GM21786 (cell line): ENCODE measurements around the gene AURKAIP1.

Source experiments
- ATAC-seq: cut with Tn5 transposase; IDR thresholded peaks from one replicate; pipeline ENCODE4 v1.9.1; 2021; ENCODE audit not compliant: unreplicated experiment

The AURKAIP1 gene

DNA sequence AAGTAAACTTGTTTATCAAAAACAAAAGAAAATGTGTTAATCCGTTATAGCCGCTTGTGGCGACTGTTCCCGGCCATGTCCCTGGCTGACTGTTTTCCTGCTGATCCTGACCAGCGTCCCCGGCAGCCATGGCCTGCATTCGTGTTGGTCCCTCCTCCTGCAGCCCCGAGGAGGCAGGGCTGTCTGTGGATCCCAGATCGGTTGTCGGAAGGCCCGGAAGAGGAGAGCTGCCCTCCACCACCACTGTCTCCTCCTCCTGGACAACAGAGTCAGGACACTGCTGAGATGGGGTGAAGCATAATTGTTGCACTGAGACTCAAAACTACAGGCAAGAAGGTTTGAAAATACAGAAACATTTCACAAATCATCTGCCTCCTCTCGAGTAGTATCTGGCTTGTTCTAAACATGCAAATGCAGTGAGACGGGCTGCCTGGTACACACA lies 13.0 kb downstream of the AURKAIP1 start:
- ATAC-seq, result no peak

DNA sequence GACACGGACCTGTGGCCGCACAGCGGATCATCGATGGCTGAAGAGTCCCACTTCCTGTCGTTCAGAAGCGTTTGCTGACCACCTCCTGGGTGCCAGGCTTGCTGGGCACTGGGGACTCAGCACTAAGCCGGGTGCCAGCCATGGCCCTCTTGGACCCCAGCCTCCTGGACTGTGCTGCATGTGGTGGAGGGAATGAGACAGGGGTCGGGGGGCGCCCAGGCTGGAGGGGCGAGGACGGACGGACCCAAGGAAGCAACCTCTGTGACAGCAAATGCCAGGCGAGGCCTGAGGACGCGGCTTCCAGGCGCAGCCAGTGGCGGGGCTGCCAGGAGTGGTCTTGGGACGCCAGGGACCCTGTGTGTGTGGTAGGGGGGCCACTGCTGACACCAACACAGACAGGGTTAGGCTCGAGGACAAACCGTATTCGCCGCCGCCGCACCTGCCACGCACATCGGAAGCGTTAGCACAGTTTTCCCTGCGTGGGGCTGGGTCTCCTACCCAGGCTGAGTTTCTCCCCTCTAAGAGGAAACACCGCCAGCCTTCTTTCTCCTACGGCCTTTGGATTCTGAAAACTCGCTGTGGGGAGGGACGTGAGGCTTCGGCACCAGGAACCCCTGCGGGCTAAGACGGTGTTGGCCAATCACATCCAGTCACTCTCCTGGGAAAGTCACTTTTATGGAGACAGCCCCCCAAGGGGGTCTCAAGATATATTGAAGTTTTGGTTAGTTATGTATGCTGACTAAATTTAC lies 13.6 kb downstream of the AURKAIP1 start:
- no peak for ATAC-seq

DNA sequence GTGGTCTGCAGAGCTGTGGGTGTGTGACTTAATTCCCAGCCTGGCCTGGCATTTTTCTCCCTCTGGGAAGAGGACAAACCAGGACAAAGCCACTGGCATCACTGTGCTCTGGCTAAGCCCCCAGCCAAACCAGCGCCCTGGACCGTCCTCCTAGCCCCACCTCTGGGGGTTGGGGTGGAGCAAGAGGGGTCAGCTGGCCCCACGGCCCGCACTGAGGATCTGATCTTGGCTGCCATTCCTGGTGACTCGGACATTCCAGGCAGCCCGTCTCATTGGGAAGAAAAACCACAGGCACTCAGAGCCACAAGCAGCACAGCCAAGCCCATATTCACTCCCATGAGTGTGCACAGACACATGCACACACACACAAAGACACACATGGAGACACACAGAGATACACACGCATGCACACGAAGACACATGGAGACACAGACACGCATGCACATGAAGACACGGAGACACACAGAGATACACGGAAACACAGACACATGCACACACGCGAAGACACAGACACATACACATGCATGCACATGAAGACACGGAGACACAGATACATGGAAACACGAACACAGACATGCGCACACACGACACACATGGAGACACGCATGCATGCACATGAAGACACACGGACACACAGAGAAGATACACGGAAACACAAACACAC lies 14.4 kb downstream of the AURKAIP1 start:
- no peak for ATAC-seq

- ATAC-seq, result no peak
Observed at GRCh38 chr1:1359664-1360468, 15.1 kb downstream of the AURKAIP1 start.

DNA sequence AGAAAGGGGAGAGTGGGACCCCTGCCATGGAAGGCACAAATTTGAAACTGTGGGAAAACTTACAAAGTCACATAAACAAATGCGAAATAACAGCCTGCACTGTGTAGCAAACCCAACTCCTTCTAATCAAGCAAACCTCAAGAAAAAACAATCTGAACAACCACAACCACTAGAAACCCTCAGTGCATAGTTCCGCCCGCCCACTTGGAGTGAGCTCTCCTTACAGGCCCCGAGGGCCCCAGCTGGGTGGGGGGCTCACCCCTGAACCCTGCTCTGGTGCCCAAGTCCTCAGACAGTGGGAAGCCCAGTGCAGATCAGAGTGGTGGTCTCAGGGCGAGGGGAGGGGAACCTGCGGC lies 15.7 kb downstream of the AURKAIP1 start:
- ATAC-seq, result no peak

GRCh38 chr1:1358433-1359271 lies 16.4 kb downstream of the AURKAIP1 start, which contains the start of gene MXRA8:
Gene MXRA8 (minus strand): TSS chr1:1358555. CDS start chr1:1358504, 51 bp downstream.
- ATAC-seq, result no peak

DNA sequence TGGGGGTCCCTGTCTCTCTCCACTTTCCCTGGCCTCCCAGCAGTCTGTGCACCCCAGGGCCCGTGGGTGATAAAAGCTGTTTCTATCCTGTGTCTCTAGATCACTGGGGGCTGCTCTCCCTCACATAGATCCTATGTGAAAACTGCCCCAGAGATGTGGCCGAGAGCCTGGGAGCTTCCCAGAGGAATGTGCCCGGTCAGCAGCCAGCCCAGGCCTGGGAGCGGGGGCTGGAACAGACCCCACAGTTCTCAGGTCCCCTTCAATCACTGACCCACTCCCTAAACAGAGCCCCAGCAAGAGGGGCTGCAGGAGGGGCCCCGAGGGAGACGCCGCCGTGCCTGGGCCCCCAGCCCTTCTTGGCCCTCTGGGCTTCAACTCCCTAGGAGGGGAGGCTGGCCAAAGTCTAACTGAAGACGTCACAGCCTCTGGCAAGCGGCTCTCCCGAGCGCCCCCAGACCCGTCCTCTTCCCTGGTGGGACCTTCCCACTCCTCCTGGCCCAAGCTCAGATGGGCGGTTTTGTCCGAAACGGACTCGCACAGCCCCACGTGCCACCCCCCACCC lies 17.1 kb downstream of the AURKAIP1 start:
- no peak for ATAC-seq

- ATAC-seq, result no peak
Observed at GRCh38 chr1:1356796-1357401, 18.1 kb downstream of the AURKAIP1 start.

- ATAC-seq, result no peak
Observed at GRCh38 chr1:1356166-1356795, 18.7 kb downstream of the AURKAIP1 start.

GRCh38 chr1:1355416-1355815 lies 19.6 kb downstream of the AURKAIP1 start:
- no peak for ATAC-seq

DNA sequence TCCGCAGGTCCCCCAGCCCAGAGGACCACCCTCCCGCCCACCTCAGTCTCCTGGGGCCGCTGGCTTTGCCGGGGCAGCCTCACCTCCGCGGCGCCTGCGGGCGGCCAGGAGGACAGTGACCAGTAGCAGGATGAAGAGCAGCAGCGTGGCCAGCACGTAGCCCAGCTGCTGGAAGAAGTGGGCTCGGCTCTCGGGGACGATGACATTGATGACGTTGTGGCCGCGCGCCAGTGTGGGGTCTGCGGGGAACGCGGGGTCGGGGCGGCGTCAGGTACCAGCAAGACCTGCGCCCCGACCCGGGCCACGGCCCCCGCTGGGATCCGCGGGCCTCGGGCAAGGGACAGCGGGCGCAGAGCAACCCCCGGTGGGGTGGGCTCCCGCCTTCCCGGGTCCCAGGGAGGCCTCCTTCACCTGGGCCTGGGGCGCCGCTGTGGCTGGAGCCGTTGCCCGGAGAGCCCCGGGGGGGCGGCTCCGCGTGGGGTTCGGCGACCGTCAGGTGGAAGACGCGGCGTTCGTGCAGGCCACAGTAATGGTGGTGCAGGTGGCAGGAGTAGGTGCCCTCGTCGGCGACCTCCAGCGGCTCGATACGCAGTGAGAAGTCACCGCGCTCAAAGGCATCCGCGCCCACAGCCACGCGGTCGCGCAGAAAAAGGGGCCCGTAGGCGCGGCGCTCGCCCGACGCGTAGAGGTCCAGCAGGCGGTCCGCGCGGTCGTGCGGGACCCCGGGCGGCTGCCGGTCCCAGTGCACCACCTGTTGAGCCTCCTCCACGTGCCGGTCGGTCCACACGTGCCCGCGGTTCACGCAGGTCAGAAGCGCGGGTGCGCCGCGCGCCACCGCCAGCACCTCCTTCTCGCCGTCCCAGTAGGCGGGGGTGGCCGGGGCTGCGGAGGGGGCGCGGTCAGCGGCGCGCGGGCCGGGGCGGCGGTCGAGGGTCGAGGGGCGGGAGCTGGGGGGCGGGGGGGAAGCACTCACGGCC lies 20.4 kb downstream of the AURKAIP1 start:
- ATAC-seq, result no peak

GRCh38 chr1:1353389-1354151 lies 21.4 kb downstream of the AURKAIP1 start:
- ATAC-seq, result no peak

DNA sequence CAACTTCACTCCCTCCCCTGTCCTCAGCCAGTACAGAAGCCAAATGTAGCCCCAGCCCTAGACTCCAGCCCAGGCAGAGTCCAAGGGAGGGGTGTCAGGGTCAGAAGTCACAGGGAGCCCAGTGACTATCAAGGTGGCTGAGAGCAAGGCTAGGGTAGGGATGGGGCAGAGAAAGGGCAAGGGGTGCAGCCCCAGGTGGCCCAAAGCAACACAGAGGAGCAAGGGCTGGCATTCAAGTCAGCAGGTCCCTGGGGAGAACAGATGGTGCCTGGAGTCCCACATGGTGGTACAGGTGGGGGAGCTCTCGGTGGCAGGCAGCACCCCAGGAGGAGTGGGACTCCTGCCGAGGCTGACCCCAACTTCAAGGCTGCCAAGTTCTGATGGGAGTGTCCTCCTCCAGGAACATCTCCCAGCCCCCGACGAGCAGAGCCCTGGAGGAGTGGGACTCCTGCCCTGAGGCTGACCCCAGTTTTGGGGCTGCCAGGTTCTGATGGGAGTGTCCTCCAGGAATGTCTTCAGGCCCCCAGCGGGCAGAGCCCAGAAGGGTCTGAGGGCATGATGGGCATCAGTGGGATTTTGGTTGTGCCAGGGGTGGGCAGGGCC lies 22.1 kb downstream of the AURKAIP1 start:
- no peak for ATAC-seq

DNA sequence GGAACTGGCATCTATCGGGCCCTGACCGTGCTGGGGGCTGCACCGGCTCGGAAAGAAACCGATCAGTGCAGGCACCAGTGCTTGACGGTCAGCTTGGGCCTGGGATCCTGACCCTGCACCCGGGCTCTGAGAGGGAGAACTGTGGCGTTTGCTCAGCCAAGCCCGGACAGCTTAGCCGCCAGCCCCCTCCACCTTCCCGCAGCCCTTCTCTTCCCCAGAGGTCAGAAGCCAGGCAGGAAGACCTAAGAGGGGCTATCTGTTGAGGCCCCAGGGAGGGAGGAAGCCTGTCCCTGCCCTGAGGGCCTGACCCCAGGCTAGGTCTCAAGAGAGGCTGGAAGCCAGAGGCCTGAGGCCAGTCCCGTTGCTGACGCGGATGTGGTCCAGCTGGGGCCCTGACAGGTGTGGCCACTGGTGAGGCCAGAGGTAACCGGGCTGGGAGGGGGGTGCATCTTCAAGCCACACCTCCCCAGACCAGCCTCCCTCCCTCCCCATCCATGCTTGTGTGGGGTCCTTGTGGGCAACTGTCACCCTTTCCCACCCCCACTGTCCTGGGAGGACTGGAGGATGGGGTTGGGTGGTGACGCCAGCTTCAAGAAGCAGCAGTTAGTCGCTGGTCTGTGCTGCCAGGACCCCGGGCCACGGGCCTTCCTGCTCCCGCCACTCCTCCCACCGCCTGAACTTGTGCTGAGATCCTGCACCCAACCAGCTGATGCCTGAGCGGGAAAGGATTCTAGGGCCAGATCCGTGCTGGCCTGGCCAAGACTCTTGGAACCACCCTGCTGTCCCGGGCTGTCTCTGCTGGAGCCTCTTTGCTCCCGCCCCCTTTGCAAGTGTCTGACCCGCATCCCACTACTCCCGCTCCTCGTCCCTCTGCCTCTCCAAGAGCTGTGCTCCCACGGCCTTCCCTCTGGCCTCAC lies 23.2 kb downstream of the AURKAIP1 start:
- ATAC-seq, result no peak

DNA sequence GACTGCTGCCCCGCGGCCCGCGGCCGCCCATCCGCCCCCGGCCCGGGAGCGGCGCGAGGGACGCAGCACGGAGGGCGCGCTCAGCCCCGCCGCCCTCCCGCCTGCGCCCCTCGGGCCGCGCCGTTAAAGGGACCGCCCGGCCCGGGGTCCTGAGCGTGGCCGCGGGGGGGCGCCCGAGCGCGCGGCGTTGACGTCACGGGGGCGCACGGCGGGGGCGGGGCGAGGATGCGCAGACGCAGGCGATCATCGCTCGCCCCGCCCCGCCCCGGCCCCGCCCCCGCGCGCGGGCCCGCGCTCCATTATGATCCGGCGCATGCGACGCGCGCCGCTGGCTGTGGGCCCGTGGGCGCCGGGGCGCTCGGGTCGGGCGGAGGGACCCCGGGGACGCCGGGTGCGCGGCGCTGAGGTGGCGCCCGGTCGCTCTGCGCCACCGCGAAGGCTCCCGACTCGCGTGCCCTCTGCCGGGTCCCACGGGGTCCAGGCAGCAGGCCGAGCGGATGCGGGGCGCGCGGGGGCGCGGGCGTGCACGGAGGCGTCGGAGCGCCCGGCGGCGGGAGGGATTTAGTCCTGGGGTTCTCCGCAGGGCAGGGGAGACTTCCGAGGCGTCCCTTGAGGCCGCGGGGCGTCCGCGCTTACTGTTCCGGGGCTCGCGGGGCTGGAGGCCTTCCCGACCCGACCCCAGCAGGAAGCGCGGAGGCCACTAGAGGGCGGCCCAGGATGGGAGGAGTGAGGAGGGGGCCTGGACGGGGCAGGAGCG lies 25.6 kb downstream of the AURKAIP1 start, which contains the start of gene DVL1:
Gene DVL1 (minus strand): TSS at position 163 of the 757 bp plus-strand sequence. CDS start 353 bp downstream, outside the sequence.
- peak; percentile 38 for ATAC-seq
